Non-pigmented ciliary epithelial cell (primary cell): ENCODE results near the gene EHMT1.

Experiments
- DNase-seq: peaks from one replicate; pipeline ENCODE4 v3.0.0-alpha.2; 2010; ENCODE audit warnings: low read depth

The EHMT1 gene

DNA sequence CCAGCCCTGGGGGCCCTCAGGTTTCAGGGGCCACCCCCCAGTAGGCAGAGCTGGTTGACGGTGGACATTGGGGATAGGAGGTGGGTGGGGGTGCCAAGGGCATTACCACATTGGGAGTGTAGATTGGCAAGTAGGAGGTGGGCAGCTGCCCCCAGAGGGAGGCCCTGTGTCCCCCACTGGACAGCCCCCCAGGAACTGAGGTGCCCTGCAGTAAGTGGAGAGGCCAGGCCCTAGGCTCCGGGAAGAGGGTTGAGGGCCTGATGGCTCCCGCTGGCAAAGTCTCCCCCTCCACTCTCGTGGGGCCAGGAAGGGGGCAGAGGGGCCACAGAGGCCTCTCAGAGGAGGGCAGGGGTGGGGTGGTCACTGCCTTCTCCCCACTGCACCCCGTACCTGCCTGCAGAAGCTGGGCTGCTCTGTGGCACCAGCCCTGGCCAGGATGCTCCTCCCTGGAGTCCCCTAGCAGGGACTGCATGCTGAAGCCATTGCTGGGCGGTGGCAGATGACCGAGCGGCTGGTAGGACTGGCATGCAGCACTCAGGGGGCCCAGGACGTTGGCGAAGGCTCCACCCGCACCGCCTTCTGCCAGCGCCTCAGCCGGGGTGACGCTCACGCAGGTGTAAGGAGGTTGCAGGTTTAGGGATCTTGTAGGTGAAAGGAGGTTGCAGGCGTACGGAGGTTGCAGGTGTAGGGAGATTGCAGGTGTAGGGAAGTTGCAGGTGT, 169.1 kb downstream of the EHMT1 start:
- DNase-seq, result no peak

DNA sequence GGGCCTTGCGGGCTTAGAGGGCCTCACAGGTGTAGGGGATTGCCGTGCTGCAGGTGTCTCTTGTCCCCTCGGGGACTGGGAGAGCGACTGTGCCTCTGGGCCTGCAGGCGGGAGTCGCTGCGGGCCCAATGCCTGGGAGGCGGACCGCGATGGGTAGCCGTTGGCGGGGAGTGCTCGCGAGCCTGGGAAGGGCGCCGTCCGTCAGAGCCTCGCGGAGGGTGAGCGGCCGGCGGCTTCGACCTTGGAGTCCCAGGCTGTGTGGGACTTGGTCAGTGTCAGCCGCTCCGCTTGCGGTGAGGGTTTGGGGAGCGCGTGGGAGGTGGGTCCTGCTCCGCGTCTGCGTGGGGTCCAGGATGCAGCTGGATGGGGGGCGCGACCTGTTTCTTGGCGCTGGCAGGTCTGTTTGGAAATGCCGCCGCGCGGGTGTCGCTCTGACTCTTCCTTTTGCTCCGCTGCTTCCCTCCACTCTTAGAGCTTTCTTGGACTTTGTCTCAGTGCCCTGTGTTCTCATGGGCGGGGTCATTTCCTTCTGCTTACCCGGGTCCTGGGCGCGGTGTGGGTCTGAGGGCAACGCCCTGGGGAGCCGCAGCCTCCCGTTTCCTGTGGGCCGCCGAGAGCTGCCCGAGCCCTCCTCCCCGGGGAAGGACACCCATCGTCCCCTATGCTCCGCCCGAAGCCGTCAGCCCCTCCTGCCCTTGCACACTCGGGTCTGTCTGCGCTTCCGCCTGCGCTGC, 169.9 kb downstream of the EHMT1 start:
- no peak for DNase-seq

- no peak for DNase-seq
Measured at GRCh38 chr9:137789295-137789895, 170.6 kb downstream of the EHMT1 start.

DNA sequence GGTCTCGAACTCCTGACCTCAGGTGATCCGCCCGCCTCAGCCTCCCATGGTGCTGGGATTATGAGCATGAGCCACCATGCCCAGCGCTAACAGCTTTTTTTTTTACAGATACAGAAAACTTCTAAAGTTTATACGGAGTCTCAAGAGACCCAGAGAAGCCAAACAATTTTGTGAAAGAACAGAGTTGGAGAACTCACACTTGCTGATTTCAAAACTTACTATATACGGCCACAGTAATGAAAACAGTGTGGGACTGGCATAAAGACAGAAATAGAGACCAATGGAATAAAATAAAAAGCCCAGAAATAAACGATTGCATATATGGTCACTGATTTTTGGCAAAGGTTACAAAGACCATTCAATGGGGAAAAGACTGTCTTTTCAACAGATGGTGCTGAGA, 173.1 kb downstream of the EHMT1 start:
- DNase-seq, result no peak

- DNase-seq, result no peak
Measured at GRCh38 chr9:137793196-137793841, 174.5 kb downstream of the EHMT1 start.

GRCh38 chr9:137795156-137795666, 176.4 kb downstream of the EHMT1 start:
- no peak for DNase-seq

DNA sequence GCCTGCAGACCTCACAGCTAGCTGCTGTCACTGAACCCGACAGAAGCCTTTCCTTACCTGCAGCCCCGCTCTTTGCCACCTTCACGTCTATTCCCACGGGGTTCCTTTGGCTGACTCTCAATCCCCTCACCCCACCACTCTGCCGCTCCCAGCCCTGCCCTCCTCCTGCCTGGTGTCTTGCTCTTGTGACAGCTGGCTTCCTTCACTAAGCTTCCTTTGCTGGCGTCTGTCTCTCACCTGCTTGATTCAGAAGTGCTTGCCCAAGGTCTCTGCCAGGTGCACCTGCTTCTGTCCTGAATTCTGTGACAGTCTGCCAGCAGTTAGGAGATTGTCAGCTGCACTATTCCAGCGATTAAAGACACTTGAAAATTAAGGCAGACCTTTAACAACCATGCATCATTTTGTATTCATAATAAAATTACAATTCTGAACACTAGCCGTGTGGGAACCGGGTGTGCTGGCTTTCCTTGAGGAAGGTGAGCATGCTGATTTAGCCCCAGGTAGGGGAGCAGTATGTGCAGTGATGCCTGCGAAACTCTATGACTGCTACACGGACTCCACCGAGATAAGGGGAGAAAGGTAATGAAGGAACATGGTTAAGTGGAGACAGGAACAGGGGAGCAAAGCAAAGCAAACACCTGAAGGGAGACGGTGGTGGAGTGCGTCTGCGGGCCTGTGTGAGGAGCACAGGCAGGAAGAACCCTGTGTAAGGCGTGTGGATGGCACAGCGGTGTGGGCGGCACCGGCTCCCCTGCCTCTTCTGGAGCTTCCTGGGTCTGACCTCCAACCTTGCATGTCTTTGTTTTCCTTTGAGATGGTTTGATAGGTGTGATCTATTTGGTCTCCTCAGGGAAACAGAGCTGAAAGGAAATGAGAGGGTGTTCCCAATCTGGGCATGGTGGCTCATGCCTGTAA, 178.7 kb downstream of the EHMT1 start:
- no peak for DNase-seq

GRCh38 chr9:137798142-137798541, 179.3 kb downstream of the EHMT1 start:
- no peak for DNase-seq

- no peak for DNase-seq
Measured at GRCh38 chr9:137798901-137799629, 180.3 kb downstream of the EHMT1 start.

- DNase-seq, result no peak
Measured at GRCh38 chr9:137799630-137799983, 180.8 kb downstream of the EHMT1 start.

DNA sequence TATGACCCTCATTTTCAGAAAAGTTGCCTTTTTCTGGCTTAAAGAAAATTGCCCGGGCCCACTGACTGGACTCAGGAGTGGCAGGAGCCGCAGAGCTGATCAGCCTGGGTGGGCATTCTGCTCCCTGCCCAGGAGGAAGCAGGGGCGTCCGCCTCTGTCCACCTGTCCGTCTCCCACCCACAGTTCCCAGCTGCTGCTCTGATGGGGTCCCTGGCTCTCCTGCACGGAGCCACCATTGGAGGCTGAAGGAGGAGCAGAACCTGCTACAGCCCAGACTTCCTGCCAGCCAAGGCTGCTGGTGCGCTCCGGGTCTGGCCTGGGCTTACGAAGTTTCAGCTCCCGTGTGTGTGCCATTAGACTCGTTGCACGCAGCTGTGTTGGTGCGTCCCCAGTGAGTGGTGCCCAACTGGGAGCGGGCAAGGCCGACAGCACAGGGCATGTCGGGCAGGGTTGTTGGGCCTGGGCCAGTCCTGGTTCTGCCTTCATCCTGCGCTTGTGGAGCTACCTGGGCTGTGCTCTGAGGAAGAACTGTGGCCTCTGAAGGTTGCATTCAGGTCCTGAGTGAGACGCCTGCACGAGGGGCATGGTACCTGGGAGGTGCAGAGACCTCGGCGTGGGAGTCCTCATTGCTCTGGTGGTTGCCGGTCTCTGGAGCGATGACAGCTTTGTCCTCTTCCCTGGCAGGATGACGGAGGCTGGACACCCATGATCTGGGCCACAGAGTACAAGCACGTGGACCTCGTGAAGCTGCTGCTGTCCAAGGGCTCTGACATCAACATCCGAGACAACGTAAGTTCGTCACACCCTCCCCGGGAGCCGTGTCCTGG, 181.6 kb downstream of the EHMT1 start:
- no peak for DNase-seq

DNA sequence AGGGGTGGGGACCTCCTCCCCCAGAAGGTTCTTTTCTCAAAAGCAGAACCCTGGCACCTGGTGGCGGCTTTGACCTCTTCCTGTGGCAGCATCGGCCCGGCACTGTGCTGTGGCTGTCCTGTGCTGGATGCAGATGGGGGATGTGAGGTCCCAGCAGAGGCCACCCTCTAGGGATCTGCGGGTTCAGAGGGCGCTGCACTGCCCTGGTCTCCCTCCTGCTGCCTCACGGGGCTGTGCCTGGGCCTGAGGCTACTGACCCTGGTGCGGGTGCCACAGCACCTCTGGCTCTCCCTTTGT, 182.2 kb downstream of the EHMT1 start:
- no peak for DNase-seq

- no peak for DNase-seq
Measured at GRCh38 chr9:137802021-137802420, 183.2 kb downstream of the EHMT1 start.

DNA sequence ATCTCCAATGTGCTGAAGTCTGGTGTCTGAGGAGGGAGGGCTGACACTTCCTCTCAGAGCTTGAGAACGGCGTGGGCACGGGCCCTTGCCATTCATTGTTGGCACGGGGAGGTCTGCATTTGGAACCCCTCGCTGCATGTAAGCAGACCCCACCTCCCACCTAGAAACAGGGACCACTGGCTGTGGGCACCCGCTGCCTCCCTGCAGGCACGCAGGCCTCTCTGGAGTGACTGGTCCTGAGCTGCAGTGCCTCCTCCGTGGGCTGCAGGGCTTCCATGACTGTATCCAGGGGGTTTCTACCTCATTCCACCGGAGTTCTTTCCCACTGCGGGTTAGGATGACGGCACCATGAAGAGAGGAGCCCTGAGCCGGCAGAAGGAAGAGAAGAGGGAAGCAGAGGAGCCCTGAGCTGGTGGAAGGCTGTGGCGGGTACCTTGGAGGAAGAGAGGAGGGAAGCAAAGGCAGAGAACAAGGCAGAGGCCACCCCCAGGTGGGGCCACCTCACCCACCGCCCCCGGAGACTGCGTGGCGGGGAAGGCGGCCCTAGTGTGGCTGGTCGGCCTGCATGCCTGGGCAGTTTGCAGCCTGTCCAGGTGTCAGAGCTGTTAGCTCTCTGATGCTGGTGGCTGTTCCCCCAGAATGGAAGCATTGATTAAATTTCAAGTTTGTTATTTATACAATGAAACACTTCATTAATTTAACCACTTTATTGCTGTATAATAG, 183.9 kb downstream of the EHMT1 start:
- DNase-seq, result no peak

DNA sequence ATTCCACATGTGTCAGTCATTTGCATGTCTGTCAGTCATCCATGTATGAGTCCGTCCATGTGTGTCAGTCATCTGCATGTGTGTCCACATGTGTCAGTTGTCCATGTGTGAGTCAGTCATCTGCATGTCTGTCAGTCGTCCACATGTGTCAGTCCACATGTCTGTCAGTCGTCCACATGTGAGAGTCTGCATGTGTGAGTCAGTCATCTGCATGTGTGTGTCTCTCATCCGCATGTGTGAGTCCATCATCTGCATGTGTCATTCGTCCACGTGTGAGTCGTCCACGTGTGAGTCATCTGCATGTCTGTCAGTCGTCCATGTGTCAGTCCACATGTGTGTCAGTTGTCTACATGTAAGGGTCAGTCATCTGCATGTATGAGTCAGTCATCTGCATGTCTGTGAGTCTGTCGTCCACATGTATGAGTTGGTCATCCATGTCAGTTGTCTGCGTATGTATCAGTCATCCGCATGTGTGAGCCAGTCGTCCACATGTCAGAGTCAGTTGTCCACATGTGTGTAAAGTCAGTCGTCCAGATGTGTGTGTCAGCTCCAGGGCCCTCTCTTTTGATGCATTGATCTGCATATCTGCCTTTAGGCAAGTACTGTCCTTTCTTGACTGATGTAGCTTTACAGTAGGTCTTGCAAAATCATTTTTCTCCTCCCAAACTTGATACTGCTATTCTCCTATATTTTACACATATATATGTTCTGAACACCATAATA, 186.3 kb downstream of the EHMT1 start:
- DNase-seq, result no peak

GRCh38 chr9:137807721-137808703, 189.2 kb downstream of the EHMT1 start:
- DNase-seq, result no peak

GRCh38 chr9:137809040-137809576, 190.3 kb downstream of the EHMT1 start:
- DNase-seq, result no peak
